Fibroblast of skin of right quadriceps (primary cell): ENCODE data around the gene COX7A2.

Experiments
- DNase-seq: peaks from one replicate; pipeline ENCODE4 v3.0.0-alpha.2; 2013

COX7A2 gene

GRCh38 chr6:75268121-75268987 is 24.8 kb upstream of the COX7A2 start:
- no peak for DNase-seq

GRCh38 chr6:75267461-75267860 is 23.9 kb upstream of the COX7A2 start:
- DNase-seq = no peak

- DNase-seq = peak; percentile 52
Observed at GRCh38 chr6:75266716-75267291, 23.2 kb upstream of the COX7A2 start.

GRCh38 chr6:75263401-75263750 is 19.8 kb upstream of the COX7A2 start:
- no peak for DNase-seq

- DNase-seq = no peak
Observed at GRCh38 chr6:75262716-75263400, 19.3 kb upstream of the COX7A2 start.

GRCh38 chr6:75261299-75261698 is 17.7 kb upstream of the COX7A2 start:
- DNase-seq = no peak

- DNase-seq = no peak
Observed at GRCh38 chr6:75257343-75258087, 13.9 kb upstream of the COX7A2 start.

- DNase-seq = no peak
Observed at GRCh38 chr6:75250552-75250951, 7.0 kb upstream of the COX7A2 start.

- no peak for DNase-seq
Observed at GRCh38 chr6:75249837-75250236, 6.2 kb upstream of the COX7A2 start.

GRCh38 chr6:75246386-75246785 is 2.8 kb upstream of the COX7A2 start:
- DNase-seq = no peak

GRCh38 chr6:75244063-75244584 is 523 bp upstream of the COX7A2 start:
- no peak for DNase-seq

- no peak for DNase-seq
Observed at GRCh38 chr6:75236630-75237029, 7.0 kb downstream of the COX7A2 start.

- no peak for DNase-seq
Observed at GRCh38 chr6:75235271-75235670, 8.3 kb downstream of the COX7A2 start.

GRCh38 chr6:75234126-75234865 is 9.3 kb downstream of the COX7A2 start:
- DNase-seq = no peak

GRCh38 chr6:75233092-75233615 is 10.4 kb downstream of the COX7A2 start:
- no peak for DNase-seq

- peak; percentile 65 for DNase-seq
Observed at GRCh38 chr6:75230484-75231325, 12.9 kb downstream of the COX7A2 start.

GRCh38 chr6:75224303-75224926 is 19.2 kb downstream of the COX7A2 start:
- DNase-seq = no peak

- DNase-seq = peak; percentile 31
Observed at GRCh38 chr6:75223428-75223827, 20.2 kb downstream of the COX7A2 start.

- DNase-seq = no peak
Observed at GRCh38 chr6:75222261-75222660, 21.3 kb downstream of the COX7A2 start.

- DNase-seq = no peak
Observed at GRCh38 chr6:75221116-75221515, 22.5 kb downstream of the COX7A2 start.

GRCh38 chr6:75220357-75220756 is 23.2 kb downstream of the COX7A2 start:
- peak; percentile 53 for DNase-seq
